GM12873 (cell line): ENCODE measurements around the gene TALDO1.

Source experiments
- TF ChIP-seq, protein P1 (sequence below): IDR thresholded peaks from 2 replicates; pipeline ENCODE4 v1.5.1; 2012; ENCODE audit warnings: low read depth, mild to moderate bottlenecking, moderate library complexity, low read length, control low read depth; ENCODE audit not compliant: insufficient read depth; ENCODE audit errors: missing control alignments

TALDO1 gene

GRCh38 chr11:789943-790342 is 42.7 kb downstream of the TALDO1 start, which contains the start of gene CEND1:
Gene CEND1 (minus strand): TSS chr11:790090. CDS start chr11:788576, 1,514 bp downstream.
- TF ChIP-seq, protein P1, sequence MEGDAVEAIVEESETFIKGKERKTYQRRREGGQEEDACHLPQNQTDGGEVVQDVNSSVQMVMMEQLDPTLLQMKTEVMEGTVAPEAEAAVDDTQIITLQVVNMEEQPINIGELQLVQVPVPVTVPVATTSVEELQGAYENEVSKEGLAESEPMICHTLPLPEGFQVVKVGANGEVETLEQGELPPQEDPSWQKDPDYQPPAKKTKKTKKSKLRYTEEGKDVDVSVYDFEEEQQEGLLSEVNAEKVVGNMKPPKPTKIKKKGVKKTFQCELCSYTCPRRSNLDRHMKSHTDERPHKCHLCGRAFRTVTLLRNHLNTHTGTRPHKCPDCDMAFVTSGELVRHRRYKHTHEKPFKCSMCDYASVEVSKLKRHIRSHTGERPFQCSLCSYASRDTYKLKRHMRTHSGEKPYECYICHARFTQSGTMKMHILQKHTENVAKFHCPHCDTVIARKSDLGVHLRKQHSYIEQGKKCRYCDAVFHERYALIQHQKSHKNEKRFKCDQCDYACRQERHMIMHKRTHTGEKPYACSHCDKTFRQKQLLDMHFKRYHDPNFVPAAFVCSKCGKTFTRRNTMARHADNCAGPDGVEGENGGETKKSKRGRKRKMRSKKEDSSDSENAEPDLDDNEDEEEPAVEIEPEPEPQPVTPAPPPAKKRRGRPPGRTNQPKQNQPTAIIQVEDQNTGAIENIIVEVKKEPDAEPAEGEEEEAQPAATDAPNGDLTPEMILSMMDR, result no peak

GRCh38 chr11:790721-791564 is 43.7 kb downstream of the TALDO1 start:
- TF ChIP-seq, protein P1, result no peak

DNA sequence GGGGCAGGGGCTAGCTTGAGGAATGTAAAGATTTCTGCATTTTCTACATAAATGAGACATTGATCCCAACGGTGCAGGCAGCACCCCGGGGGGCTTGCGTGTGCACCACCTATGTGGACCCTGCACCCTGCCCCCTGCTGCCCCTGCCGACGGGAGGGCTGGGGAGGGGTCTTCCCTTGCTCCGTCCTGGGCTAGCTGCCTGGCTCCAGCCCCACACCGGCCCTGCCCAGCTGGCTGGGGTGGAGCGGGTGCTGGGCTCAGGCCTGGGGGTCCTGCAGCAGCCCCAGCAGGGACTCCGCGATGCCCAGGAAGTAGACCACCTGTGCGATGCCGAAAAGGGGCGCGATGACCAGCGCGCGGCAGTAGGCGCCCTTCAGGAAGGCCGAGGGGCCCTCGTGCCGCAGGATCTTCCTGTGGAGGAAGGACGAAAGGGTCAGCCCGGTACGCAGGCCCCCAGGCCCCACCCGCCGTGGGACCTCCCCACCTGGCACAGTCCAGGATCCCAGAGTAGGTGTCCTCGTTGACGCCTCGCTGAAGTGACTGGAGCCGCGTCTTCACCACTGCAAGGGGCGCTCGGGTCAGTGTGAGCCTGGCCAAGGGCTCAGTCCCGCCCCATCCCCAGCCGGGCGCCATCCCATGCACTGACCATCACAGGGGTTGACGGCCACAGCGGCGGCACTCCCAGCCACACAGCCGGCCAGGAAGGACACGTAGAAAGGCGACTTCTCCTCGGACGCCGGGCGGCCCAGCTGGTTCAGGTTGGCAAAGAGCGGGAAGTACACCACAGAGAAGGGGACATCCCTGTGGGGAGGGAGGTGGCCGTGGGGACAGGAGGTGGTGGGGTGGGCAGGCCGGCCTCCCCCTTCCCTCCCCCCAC is 44.6 kb downstream of the TALDO1 start:
- TF ChIP-seq, protein P1, result no peak

DNA sequence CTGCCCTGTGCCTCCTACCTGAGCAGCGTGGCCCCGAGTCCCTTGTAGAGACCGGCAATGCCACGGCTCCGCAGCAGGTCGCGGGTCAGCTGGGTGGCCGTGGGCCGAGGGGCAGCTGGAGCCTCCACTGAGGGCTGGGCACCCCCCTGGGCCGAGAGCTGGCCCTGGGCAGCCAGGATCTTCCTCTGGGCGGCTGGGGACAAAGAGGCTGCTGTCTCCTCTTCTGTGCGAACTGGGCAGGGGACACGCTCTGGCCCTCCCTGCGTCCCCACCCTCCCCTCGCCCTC is 45.2 kb downstream of the TALDO1 start:
- TF ChIP-seq, protein P1, result no peak

GRCh38 chr11:792873-793272 is 45.6 kb downstream of the TALDO1 start:
- TF ChIP-seq, protein P1, result no peak

DNA sequence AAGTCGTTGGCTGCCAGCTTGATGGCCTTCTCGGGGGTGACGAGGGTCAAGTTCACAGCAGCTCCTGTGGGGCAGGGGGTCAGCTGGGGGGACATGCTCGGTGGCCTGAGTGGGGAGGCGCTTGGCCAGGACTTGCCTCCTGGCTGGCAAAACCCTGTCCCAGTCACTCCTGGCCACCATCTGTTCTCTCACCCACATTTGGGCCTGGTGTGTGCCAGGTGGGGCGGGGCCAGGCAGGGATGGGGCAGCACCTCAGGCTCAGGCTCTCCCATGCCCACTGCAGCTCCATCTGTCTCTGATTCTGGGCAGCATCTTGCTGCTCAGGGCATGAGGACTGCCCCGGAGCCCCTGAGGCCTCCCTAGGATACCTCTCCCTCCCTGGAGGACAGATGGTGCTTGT is 46.3 kb downstream of the TALDO1 start:
- TF ChIP-seq, protein P1, result no peak

DNA sequence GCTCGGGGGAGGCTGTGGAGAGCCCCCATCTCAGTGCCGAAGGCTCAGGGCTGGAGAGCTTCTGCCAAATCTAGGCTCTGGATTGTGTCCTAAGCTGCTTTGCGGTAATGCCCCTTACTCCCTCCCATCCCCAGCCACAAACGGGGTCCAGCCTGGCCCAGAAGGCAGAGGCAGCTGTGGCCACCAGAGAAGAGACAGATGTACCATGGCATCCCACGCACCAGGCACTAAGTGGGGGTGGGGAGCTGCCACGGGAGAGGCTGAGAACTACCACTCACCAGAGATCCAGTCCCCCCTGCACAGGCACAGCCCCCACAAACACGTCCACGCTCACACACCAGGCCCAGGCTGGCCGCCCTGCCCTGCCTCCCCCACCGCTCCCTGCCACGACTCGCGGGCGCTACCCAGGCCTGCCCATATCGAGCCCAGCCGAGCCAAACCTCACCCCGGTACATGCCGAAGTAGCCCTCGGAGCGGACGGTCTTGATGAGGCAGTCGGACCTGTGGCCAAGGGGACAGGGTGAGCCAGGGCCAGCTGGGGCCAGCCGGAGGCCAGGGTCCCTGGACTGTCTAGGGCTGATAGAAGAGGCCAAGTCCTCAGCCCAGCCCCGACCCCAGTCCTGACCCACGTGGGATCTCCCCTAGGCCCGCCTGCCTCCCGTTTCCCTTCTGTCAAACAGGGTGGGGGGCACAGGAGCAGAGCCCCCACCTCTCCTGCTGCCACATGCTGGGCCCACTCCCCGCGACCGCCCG is 46.9 kb downstream of the TALDO1 start:
- TF ChIP-seq, protein P1, result no peak
